ENCODE data around the gene SLC2A11.
"Not testable (repeated sequence)": the region's sequence is repeated elsewhere in the genome, so short reads cannot be mapped to it uniquely, and the experiment has no call there.

SLC2A11 gene

DNA sequence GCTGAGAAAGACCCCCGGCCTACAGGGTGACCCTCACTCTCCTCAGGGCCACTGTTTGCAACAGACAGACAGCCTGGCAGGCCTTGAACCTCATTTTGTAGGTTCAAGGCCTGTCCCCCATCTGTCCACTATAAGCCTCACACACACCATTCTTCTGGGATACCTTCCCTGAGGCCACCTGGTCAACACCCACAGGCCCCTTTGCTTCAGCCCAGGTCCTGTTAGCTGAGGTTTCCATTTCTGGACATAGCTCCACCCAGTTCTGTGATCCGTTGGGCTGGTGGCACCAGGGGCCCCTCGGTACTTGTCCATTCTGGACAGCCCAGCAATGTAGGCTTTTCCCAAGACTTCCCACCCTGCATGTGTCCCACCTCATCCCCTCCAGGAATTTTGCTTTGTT is 39.6 kb downstream of the SLC2A11 start:
- H3K27ac ChIP-seq: no peak overlapping the region
- TF ChIP-seq, protein P1, sequence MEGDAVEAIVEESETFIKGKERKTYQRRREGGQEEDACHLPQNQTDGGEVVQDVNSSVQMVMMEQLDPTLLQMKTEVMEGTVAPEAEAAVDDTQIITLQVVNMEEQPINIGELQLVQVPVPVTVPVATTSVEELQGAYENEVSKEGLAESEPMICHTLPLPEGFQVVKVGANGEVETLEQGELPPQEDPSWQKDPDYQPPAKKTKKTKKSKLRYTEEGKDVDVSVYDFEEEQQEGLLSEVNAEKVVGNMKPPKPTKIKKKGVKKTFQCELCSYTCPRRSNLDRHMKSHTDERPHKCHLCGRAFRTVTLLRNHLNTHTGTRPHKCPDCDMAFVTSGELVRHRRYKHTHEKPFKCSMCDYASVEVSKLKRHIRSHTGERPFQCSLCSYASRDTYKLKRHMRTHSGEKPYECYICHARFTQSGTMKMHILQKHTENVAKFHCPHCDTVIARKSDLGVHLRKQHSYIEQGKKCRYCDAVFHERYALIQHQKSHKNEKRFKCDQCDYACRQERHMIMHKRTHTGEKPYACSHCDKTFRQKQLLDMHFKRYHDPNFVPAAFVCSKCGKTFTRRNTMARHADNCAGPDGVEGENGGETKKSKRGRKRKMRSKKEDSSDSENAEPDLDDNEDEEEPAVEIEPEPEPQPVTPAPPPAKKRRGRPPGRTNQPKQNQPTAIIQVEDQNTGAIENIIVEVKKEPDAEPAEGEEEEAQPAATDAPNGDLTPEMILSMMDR (conservative IDR thresholded peaks at IDR 0.05): no peak

DNA sequence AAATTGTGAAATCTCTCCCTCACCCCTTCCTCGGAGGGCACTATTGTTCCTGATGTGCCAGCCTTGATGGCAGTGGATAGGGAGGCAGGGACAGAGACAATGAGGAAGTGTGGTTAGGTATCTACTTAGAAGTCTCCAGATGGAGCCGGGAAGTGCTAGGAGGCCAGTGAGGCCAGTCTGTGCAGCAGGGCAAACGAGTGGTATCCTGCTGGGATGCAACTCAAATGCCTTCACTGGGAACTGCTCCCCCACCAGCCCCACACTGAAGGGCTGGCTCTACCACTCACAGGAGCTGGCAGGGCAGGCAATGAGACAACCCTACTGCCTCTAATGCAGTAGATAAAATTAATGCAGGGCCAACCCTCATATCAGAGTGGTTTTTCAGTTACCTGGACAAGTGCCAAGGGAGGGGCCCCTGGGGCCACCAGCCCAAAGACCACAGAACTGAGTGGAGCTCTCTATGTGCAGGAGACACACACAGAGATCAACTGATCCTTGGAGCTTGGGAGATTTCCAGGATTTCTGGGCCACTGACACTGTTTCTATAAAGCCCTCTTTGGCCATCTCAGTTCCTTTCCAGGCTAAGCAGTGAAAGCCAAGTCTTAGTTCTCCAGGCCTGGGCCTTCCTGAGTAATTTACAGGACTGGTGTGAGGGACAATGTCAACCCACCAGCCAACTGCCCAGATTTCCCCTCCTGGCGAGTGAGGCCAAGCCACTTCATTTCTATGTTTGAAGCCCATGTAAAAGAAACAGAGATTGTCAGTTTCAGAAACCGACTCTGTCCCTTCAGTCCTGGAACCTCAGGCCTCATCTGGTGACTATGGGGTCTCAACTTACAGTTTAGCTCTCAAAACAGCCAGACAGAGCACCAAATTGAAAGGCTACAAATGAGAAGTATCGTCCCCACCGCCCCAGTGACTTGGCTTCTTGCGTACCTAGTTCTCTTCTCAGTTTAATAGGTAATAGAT is 40.6 kb downstream of the SLC2A11 start:
- TF ChIP-seq, protein P1 (conservative IDR thresholded peaks at IDR 0.05): no peak

DNA sequence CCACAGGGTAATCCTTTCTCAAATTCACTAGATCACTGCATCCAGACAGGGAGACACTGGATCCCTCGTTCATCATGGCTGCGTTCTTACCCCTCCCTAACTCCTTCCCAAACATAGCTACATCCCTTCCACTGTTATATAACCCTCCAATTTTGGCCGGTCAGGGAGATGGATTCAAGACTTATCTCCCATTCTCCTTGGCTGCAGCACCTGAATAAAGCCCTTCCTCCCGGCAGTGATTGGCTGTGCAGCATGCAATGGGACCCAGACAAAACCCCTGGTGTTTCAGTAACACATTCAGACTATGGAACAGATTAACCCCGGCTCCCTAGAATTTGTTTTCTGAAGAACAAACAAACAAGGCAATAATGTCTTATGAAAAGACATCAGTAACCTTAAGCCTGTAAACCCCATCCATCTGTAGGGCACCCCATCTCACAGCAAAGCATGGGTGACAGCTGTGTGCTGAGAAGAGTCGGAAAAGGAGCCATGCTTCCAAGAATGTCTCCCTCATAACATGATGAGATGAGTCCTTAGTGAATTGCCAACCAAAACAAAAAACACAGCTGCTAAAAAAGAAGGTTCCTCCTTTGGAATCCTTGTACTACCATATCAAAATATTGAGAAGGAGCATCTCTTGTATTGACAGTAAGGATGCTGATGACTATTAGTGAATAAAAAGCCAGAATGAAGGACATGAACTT is 41.5 kb downstream of the SLC2A11 start:
- H3K27ac ChIP-seq: no peak overlapping the region
- TF ChIP-seq, protein P1 (conservative IDR thresholded peaks at IDR 0.05): no peak

More for the DNA sequence above, 40.6 kb downstream of the SLC2A11 start:
- no peak overlapping the region for H3K27ac ChIP-seq

DNA sequence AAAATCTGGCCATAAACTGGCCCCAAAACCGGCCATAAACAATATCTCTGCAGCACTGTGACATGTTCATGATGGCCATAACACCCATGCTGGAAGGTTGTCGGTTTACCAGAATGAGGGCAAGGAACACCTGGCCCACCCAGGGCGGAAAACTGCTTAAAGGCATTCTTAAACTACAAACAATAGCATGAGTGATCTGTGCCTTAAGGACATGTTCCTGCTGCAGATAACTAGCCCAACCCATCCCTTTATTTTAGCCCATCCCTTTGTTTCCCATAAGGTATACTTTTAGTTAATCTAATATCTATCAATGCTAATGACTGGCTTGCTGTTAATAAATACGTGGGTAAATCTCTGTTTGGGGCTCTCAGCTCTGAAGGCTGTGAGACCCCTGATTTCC is 42.6 kb downstream of the SLC2A11 start:
- H3K27ac ChIP-seq: not testable (repeated sequence)

DNA sequence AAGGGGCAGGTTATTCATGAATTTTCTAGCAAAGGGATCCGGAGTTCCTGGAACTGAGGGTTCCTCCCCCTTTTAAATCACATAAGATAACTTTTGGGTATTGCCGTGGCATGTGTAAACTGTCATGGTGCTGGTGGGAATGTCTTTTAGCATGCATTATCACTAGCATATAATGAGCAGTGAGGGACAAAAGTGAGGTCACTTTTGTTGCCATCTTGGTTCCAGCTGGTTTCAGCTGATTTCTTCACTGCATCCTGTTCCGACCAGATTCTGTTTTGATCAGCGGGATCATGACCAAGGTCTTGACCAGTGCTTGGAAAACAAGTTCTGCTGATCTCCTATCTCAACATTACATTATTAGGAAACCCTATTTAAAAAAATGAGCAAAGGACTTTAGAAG is 43.9 kb downstream of the SLC2A11 start:
- TF ChIP-seq, protein P1 (conservative IDR thresholded peaks at IDR 0.05): no peak
- no peak overlapping the region for H3K27ac ChIP-seq

DNA sequence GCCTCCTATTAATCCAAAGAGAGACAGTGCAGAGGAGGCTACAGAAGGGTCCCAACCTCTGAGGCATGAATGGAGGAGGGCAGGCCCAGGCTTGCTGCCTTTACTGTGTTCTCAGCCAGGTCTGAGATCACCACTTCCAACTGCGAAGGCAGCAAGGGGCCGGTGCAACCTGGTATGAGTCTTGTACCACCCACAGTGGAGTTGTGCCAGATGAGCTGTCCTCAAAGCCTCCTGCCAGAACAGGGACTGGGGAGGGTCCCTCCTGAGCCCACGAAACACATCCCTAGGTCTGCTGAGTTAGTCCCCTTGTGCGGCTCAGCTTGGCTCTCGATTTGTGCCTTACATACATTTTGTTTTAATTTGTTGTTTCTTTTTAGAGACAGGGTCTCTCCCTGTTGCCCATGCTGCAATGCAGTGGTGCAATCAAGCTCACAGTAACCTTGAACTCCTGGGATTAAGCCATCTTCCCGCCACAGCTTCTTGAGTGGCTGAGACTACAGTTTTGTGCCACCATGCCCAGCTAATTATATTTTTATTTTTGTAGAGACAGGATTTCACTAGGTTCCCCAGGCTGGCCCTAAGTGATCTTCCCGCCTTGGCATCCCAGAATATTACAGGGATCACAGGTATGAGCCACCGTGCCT is 45.8 kb downstream of the SLC2A11 start:
- TF ChIP-seq, protein P1 (conservative IDR thresholded peaks at IDR 0.05): no peak
- no peak overlapping the region for H3K27ac ChIP-seq

DNA sequence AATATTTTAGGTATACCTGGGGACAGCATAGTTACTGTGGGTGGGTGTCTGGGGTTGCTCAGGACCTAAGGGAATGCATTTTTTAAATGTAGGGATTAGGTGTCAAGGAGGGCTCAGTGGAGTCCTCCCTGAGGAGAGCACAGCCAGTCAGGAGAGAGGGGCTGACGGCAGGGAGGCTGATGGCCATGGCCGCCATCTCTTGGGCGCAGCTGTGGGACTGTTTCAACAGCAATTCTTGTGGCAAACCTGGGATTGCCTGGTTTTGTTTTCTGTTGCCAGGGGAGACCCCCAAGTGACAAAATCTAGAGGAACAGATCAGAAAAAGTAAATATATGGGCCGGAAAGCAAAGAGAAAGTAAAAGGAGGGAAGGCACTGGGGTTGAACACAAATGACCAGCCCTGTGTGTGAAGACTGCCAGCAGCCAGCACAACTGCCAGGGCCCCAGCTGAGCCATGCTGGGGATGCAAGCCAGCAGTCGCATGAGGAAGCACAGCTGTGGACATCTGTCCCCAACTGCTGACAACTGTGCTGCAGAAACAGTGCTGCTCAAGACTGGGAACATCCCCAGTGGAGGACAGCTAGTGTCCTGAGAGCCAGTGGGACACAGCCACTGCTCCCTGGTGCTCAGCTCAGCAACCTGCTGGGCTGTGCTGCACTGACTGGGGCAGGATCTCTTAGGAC is 47.0 kb downstream of the SLC2A11 start:
- TF ChIP-seq, protein P1 (conservative IDR thresholded peaks at IDR 0.05): no peak
- no peak overlapping the region for H3K27ac ChIP-seq

Measured in VCaP (cell line).